RPMI8226 (cell line): ENCODE data around the gene CEACAM1.
"Not testable (repeated sequence)": the region's sequence is repeated elsewhere in the genome, so short reads cannot be mapped to it uniquely, and the experiment has no call there.

Experiments
- DNase-seq: peaks from one replicate; pipeline ENCODE4 v3.0.0-alpha.2; 2015

The CEACAM1 gene

GRCh38 chr19:42528354-42529247, at the start of gene CEACAM1:
Gene CEACAM1, minus strand, starts transcription at chr19:42528481. Its CDS starts 107 bp downstream, at chr19:42528374.
- DNase-seq, result no peak

DNA sequence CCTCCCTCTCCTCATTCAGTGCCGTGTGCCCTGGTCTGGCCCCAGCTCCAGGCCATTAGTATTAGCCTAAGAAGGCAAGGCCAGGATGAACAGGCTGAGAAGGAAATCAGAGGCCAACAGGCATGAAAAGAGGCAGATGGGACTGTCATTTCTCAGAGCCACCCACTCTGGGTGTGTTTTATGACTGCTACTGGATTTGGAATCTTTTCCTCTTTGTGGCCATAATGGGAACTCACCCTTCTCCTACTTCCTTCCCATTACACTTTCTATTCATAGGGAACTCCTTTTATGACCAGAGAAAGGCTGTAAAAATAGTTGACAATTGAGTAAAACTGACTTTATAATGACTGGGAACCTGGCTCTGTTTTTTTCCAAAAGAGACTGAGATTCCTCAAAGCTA, 48.7 kb upstream of the CEACAM1 start:
- DNase-seq, result no peak

GRCh38 chr19:42576241-42576640, 48.0 kb upstream of the CEACAM1 start:
- no peak for DNase-seq

DNA sequence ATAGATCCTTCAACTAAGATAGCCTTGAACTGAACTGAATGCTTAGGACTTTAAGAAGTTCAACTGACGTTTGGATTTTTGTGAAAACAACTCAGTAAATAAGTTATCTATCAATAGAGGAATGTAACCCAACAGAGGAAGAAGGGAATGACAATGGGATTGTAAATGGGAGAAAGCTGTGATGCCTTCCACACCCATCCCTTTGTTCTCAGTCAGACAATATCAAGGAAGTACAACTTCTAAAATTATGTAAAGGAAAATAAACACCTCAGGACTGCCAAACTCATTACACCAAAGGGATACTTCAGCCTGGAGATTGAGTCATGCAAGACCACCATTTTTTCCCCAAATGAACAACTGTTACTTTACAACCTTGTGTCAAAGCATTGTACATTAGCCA, 45.4 kb upstream of the CEACAM1 start:
- no peak for DNase-seq

- DNase-seq, result no peak
Observed at GRCh38 chr19:42571116-42571515, 42.8 kb upstream of the CEACAM1 start.

- no peak for DNase-seq
Observed at GRCh38 chr19:42569193-42569592, 40.9 kb upstream of the CEACAM1 start.

DNA sequence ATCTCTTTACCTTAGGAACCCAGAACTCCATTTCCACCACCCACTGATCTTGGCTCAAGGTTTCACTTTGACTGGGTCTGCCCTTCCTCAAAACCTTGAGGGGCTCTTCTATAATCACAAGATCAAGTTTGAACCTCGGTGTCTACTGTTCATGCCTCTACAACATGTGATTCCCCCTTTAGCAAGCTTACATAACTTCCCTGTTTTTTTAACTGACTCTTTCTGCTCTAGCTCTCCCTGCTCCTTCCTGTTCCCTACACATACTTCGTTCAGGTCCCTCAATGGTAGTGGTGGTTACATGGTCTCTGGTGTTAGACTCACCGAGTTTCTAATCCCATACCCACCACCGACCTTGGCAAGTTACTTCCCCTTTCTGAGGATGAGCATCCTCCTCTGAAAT, 39.7 kb upstream of the CEACAM1 start:
- peak; percentile 8 for DNase-seq

DNA sequence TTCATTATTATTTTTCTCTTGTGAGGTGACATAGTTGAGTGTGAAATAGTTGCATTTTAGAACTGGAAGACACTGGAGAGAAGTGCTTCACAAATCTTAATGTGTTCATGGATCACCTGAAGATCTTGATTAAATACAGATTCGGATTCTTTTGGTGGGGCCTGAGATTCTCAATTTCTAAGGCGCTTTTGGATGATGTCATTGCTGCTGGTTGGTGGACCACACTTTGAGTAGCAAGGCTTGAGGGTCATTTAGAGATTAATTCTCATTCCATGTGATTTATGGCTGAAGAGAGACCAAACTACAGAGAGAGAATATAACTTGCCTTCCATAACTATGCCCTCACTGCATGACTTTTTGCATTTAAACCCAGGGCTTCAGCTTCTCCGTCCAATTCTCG, 39.3 kb upstream of the CEACAM1 start:
- no peak for DNase-seq

GRCh38 chr19:42563352-42564210, 35.3 kb upstream of the CEACAM1 start:
- peak; percentile 24 for DNase-seq

DNA sequence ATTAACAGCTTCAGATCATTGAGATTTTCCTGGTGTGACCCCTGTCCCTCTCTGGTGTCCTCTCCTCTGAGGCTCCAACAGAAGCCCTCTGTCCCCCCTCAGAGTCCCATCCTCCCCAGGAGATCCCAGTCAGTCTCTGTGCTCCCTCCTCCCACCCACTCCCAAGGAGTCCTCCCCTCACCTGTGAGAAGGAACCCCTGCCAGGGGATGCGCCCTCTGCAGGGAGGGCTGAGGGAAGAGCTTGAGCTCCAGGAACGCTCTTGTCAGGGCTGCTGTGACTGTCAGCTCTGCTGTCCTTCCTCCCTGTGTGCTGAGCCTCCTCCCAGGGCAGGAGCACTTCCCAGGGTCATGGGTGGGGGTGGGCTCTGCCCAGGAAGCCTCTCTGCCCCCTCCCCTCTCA, 33.2 kb upstream of the CEACAM1 start:
- no peak for DNase-seq

- DNase-seq, result no peak
Observed at GRCh38 chr19:42560731-42561130, 32.5 kb upstream of the CEACAM1 start.

DNA sequence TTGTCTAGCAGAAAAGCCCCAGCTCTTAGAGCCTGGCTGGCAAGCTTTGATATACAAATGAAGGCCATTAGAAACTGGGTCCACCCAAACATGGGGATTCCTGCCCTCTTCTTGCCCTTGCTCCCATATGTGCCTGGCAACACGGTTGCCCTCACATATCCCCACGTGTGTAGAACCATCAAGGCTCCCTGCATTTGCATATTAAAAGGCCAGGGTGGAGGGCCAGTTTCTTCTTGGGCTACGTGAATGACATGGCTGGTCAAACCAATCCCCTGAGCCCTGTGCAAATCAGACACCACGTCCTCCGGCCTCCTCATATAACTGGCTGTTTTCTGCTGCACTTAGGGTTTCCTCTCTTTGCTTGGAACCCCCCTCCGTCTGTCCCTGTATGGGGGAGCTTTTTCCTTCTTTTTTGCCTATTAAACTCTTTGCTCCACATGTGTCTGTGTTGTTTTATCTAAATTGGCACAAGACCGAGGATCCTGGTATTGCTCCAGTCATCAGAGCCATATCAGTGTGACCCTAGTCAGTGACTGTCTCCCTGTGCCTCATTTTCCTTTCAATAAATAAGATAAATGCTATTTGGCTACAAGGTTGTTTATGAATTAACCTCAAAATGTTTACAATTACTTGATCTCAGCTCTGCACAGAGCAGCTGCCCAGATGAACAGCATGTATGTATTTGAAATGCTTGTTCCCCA, 30.3 kb upstream of the CEACAM1 start:
- DNase-seq, result no peak

- DNase-seq, result not testable (repeated sequence)
Observed at GRCh38 chr19:42557386-42557871, 29.1 kb upstream of the CEACAM1 start.

DNA sequence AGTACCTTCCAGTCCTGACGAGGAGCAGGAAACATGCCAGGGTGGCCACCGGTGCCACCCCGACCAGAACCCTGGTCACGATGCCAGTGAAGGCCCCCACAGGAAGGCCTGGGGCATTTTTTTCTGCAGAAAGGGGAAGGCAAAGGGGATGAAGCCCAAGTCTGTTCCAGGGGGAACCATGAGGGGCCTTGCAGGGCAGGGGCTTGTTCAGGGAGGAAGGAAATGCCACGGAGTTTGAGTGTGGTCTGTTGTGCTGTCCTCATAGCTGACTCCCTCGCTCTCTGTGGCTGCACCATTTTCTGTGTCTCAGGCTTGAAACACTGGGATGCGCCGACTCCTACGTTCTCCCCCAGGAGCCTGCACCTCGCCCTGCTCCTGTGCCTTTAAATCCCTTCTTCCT, 27.5 kb upstream of the CEACAM1 start:
- no peak for DNase-seq

- no peak for DNase-seq
Observed at GRCh38 chr19:42555317-42555716, 27.0 kb upstream of the CEACAM1 start.

DNA sequence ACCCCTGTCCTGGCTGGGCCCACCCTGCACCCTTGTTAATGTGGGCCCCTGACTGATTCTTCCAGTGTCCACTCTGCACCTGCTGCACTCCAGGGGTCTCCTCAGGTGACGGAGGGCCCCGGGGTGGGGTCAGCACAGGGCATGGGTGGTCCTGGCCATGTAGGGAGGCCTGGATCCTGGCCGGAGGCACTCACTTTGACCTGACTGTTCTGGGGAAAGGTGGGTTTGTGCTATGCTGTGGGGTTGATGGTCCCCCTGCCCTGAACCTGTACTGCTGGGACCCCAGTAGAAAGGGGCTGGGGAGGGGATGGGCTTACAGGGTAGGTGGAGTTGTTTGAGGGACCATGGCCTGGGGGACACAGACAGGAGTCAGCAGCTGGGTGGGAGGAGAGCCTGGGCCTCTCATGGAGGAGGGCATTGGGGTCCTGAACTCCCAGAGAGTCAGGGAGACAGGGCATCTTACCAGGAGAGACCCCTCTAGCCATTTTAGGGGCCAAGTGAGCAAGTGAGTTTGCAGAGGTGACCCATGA, 25.8 kb upstream of the CEACAM1 start:
- no peak for DNase-seq

GRCh38 chr19:42553292-42554045, 25.2 kb upstream of the CEACAM1 start:
- no peak for DNase-seq

GRCh38 chr19:42552086-42553065, 24.1 kb upstream of the CEACAM1 start:
- DNase-seq, result no peak

GRCh38 chr19:42550521-42550920, 22.2 kb upstream of the CEACAM1 start:
- DNase-seq, result not testable (repeated sequence)

DNA sequence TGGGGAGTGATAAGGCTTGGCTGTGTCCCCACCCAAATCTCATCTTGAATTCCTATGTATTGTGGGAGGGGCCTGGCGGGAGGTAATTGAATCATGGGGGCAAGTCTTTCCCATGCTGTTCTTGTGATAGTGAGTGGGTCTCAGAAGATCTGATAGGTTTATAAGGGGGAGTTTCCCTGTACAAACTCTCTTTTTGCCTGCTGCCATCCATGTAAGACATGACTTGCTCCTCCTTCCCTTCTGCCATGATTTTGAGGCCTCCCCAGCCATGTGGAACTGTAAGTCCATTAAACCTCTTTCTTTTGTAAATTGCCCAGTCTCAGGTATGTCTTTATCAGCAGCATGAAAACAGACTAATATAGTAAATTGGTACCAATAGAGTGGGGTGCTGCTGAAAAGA, 20.8 kb upstream of the CEACAM1 start:
- DNase-seq, result not testable (repeated sequence)

DNA sequence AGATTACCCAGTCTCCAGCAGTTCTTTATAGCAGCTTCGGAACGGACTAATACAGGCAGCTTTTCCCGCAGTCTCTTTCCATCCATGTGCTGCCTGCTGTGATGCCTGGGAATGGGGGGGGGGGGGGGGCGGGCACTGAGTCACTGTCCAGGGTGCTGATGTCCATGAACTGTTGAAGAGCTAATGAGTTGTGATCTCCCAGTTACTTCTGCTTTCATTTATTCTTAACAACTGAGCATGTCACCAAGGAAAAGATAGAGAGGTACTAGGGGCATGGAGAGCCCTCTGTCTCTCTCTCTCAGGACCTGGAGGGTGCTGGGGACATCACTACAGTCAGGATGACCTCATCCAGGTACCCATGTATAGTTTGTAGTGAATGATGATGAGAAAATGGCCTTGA, 20.3 kb upstream of the CEACAM1 start:
- DNase-seq, result no peak
